Epithelial cell of esophagus (primary cell): ENCODE results near the gene AKAP5.

Source experiments
- DNase-seq: peaks from one replicate; pipeline ENCODE4 v3.0.0; 2010; ENCODE audit warnings: low read depth
- H3K4me3 ChIP-seq: 2 replicates; pipeline ENCODE4 v1.5.1; 2011; ENCODE audit warnings: mild to moderate bottlenecking, low read length, control low read depth
- TF ChIP-seq, protein P1 (sequence below): IDR thresholded peaks from 2 replicates; pipeline ENCODE4 v1.5.1; 2011; ENCODE audit warnings: low read depth, mild to moderate bottlenecking, low read length, control low read depth, inconsistent platforms; ENCODE audit not compliant: insufficient read depth; ENCODE audit errors: missing control alignments

Gene AKAP5

DNA sequence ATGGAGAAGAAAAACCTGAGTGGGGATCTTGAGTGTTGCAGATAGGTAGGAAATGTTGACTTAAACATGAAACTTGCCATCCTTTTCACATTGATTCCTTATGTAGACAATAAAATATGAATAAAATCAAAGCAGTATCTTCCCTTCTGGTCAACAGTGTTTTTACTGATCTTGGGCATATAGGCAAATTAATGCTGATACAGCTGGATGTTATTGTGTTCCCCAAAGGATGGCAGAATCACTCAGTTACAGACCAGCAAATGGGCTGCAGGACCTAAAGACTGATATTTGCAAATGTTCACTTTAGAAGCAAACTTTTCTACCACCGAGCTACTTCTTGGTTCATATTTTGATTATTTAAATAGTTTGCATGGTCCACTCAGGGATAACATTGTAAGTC, 43.3 kb upstream of the AKAP5 start:
- H3K4me3 ChIP-seq: no peak overlapping the region
- TF ChIP-seq, protein P1, sequence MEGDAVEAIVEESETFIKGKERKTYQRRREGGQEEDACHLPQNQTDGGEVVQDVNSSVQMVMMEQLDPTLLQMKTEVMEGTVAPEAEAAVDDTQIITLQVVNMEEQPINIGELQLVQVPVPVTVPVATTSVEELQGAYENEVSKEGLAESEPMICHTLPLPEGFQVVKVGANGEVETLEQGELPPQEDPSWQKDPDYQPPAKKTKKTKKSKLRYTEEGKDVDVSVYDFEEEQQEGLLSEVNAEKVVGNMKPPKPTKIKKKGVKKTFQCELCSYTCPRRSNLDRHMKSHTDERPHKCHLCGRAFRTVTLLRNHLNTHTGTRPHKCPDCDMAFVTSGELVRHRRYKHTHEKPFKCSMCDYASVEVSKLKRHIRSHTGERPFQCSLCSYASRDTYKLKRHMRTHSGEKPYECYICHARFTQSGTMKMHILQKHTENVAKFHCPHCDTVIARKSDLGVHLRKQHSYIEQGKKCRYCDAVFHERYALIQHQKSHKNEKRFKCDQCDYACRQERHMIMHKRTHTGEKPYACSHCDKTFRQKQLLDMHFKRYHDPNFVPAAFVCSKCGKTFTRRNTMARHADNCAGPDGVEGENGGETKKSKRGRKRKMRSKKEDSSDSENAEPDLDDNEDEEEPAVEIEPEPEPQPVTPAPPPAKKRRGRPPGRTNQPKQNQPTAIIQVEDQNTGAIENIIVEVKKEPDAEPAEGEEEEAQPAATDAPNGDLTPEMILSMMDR: no peak
- no peak for DNase-seq

GRCh38 chr14:64422756-64423155, 42.5 kb upstream of the AKAP5 start:
- no peak overlapping the region for H3K4me3 ChIP-seq
- DNase-seq: no peak
- TF ChIP-seq, protein P1: no peak

- peak; percentile 38 for DNase-seq
- TF ChIP-seq, protein P1: no peak
- no peak overlapping the region for H3K4me3 ChIP-seq
These were observed 41.3 kb upstream of the AKAP5 start for GRCh38 chr14:64423987-64424386.

DNA sequence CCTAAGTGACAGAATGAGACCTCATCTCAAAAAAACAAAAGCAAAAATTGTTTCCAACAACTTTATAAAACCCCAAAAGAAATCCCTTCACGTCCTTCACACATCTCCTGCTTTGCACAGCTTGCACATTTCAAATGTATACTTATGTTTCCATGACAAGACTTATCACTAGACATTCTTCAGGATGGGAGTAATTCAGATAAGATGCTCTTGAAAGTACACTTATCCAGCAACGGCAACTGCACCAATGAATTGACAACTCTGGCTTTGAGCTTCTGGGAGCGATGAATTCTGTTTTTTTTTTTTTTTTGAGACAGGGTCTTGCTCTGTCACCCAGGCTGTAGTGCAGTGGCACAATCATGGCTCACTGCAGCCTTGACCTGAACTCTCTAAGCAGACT, 30.8 kb upstream of the AKAP5 start:
- TF ChIP-seq, protein P1: no peak
- H3K4me3 ChIP-seq: no peak overlapping the region
- no peak for DNase-seq

DNA sequence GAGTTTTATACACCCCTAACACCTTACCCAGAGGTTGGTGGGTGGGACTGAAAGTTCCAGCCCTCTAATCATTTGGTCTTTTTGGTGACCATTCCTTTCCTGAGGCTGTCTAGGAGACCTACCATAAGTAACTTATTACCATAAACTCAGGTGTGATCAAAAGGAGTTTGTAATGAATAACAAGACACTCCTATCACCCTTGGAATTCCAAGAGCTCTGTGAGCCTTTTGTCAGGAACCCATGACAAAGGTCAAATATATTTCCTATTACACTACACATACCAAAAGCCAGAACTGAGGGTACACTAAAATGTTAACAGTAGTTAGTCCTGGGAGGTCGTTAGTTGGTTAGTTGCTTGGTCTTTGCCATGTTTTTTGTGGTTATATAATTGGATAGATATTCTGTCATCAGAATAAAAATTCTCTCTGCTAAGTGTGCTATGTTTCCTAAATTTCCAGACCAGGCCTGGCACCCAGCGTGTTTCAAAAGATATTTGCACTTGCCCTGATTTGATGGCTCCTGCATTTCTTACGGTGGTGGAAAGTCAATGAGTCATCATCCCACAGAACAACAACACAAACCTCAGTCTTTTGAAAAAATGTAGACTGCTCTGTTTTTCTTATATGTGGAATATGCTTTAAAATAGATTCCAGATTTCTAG, 27.0 kb upstream of the AKAP5 start:
- DNase-seq: peak; percentile 72
- H3K4me3 ChIP-seq: no peak overlapping the region
- TF ChIP-seq, protein P1: no peak

DNA sequence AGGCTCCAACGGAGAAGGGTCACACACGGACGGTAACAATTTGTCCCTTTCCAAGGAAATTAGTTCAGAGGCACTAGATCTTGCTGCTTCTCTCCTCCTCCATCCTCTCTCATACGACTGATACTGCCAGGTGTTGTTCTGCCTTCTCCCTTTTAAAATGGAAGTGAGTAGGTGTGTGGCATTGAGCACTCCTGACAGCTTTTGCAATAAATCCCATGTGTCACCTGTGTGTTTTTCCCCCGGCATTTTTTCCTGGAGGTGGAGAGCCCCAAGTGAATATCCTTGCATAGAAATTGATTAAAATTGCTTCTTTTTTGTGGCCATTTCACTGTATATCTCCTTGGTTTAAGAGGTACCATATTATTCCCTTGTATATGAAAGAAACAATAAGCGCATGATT, 26.2 kb upstream of the AKAP5 start:
- DNase-seq: no peak
- H3K4me3 ChIP-seq: no peak overlapping the region
- TF ChIP-seq, protein P1: no peak

DNA sequence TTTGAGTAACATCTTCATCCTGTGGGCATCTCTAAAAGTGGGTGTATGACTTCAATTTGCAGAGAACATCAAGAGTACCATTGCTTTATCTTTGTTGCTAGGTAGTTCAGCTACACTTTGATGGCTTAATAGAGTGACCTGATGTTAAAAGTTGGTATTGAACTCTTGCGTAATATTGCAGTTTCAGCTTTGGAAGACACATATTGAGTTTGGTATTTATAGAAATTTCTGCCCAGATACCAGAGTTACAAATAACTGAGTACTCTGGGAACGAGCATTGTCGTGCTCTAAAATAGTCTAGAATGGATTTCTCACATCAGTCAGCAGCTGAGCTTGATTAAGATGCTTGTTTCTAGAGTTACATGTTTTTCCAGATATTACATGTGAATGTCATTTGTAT, 24.8 kb upstream of the AKAP5 start:
- no peak overlapping the region for H3K4me3 ChIP-seq
- TF ChIP-seq, protein P1: no peak
- no peak for DNase-seq
